IMR-90 (cell line): ENCODE results near the gene CFAP298. TPM values are rescaled to one million over a fixed set of nuclear protein-coding genes. Genes with fewer than 3 reads are reported as not detected.

ENCODE experiments used
- ATAC-seq: fragments of 200-7000 bp; cut with Tn5 transposase; 2 replicates; pipeline ENCODE4 v1.9.1; 2020; ENCODE audit warnings: low read depth, mild to moderate bottlenecking, moderate library complexity
- BruUV-seq: library from RNA; stranded (reverse); fragments of 400-500 nt; replicated peaks from 2 replicates; lab custom pipeline; 2021; lab: Mats Ljungman, UMichigan
- CTCF ChIA-PET: fragments of 300-600 bp; formaldehyde crosslinking; extraction: SDS; loops from one replicate; lab custom pipeline; 2021; ENCODE audit warnings: antibody characterized with exemption; lab: Yijun Ruan, JAX
- POLR2A ChIA-PET: fragments of 300-600 bp; sonication (Branson Sonifier 250); formaldehyde crosslinking; loops from one replicate; lab custom pipeline; 2022; ENCODE audit warnings: antibody characterized with exemption; ENCODE audit not compliant: unreplicated experiment; lab: Charles Lee
- DNase-seq: peaks from one replicate; pipeline ENCODE4 v3.0.0; 2013
- H2AFZ ChIP-seq: replicated peaks from 2 replicates; pipeline ENCODE3; 2013; ENCODE audit warnings: low read length, mild to moderate bottlenecking; ENCODE audit not compliant: poor library complexity
- H2AK5ac ChIP-seq: 2 replicates; pipeline ENCODE4 v1.6.1; 2013; ENCODE audit warnings: low read depth, low read length, inconsistent platforms
- H2AK9ac ChIP-seq: replicated peaks from 2 replicates; pipeline ENCODE3; 2013; ENCODE audit warnings: mild to moderate bottlenecking, low read depth, low read length, moderate library complexity; ENCODE audit not compliant: poor library complexity
- H2BK120ac ChIP-seq: 2 replicates; pipeline ENCODE4 v1.6.1; 2013; ENCODE audit warnings: low read depth, low read length, inconsistent platforms
- H2BK15ac ChIP-seq: 3 replicates; pipeline ENCODE4 v1.6.1; 2013; ENCODE audit warnings: low read depth, low read length, inconsistent platforms
- H2BK20ac ChIP-seq: 2 replicates; pipeline ENCODE4 v1.6.1; 2013; ENCODE audit warnings: low read depth, mild to moderate bottlenecking, inconsistent platforms, low read length, moderate library complexity
- H2BK5ac ChIP-seq: 2 replicates; pipeline ENCODE4 v1.6.1; 2013; ENCODE audit warnings: mild to moderate bottlenecking, low read depth, low read length, inconsistent platforms; ENCODE audit not compliant: poor library complexity, severe bottlenecking
- H3K14ac ChIP-seq: replicated peaks from 2 replicates; pipeline ENCODE4 v1.6.1; 2013; ENCODE audit warnings: low read depth, low read length, inconsistent platforms
- H3K18ac ChIP-seq: 2 replicates; pipeline ENCODE4 v1.6.1; 2013; ENCODE audit warnings: low read depth, low read length, control low read depth
- H3K23ac ChIP-seq: 2 replicates; pipeline ENCODE4 v1.6.1; 2013; ENCODE audit warnings: low read depth, low read length, inconsistent platforms
- H3K27ac ChIP-seq: 2 replicates; pipeline ENCODE4 v1.5.1; 2013; ENCODE audit warnings: mild to moderate bottlenecking, control low read depth, low read length; ENCODE audit not compliant: insufficient read depth
- H3K27me3 ChIP-seq: 2 replicates; pipeline ENCODE4 v1.6.1; 2013; ENCODE audit warnings: low read length; ENCODE audit not compliant: control insufficient read depth, insufficient read depth
- H3K36me3 ChIP-seq: 2 replicates; pipeline ENCODE4 v1.6.1; 2013; ENCODE audit warnings: low read length, mixed read lengths; ENCODE audit not compliant: control insufficient read depth, insufficient read depth
- H3K4ac ChIP-seq: 2 replicates; pipeline ENCODE4 v1.6.1; 2013; ENCODE audit warnings: low read depth, low read length, inconsistent platforms
- H3K4me1 ChIP-seq: 2 replicates; pipeline ENCODE4 v1.6.1; 2013; ENCODE audit warnings: low read length, mixed read lengths; ENCODE audit not compliant: control insufficient read depth, insufficient read depth
- H3K4me2 ChIP-seq: 2 replicates; pipeline ENCODE4 v1.6.1; 2013; ENCODE audit warnings: low read depth, mild to moderate bottlenecking, control low read depth, low read length, moderate library complexity
- H3K4me3 ChIP-seq: 2 replicates; pipeline ENCODE4 v1.5.1; 2013; ENCODE audit warnings: low read depth, mild to moderate bottlenecking, control low read depth, low read length, moderate library complexity; ENCODE audit not compliant: insufficient read depth
- H3K56ac ChIP-seq: 2 replicates; pipeline ENCODE4 v1.6.1; 2013; ENCODE audit warnings: low read length, inconsistent platforms; ENCODE audit not compliant: insufficient read depth; ENCODE audit errors: extremely low read depth
- H3K79me1 ChIP-seq, 2 experiments: 2 replicates each; pipeline ENCODE4 v1.6.1; 2013; ENCODE audit warnings: low read length in 2 of 2, inconsistent platforms in 1 of 2, low read depth in 1 of 2
- H3K9ac ChIP-seq: 2 replicates; pipeline ENCODE4 v1.6.1; 2013; ENCODE audit warnings: low read depth, low read length, control low read depth
- H3K9me1 ChIP-seq: 2 replicates; pipeline ENCODE4 v1.6.1; 2013; ENCODE audit warnings: low read length, inconsistent platforms; ENCODE audit not compliant: insufficient read depth
- H3K9me3 ChIP-seq: 2 replicates; pipeline ENCODE4 v1.6.1; 2013; ENCODE audit warnings: low read length; ENCODE audit not compliant: control insufficient read depth, insufficient read depth
- H4K20me1 ChIP-seq: 2 replicates; pipeline ENCODE4 v1.6.1; 2013; ENCODE audit warnings: low read length, inconsistent platforms; ENCODE audit not compliant: insufficient read depth
- H4K5ac ChIP-seq: 2 replicates; pipeline ENCODE4 v1.6.1; 2013; ENCODE audit warnings: mild to moderate bottlenecking, low read depth, low read length, control low read depth
- H4K8ac ChIP-seq, 2 experiments: 2 replicates each; pipeline ENCODE4 v1.6.1; 2013; ENCODE audit warnings: low read depth in 2 of 2, low read length in 2 of 2, control low read depth in 1 of 2, inconsistent platforms in 1 of 2
- H4K91ac ChIP-seq: 2 replicates; pipeline ENCODE4 v1.6.1; 2013; ENCODE audit warnings: low read depth, low read length, inconsistent platforms; ENCODE audit not compliant: insufficient read depth
- BHLHE40 ChIP-seq: fragments of 150-350 bp; IDR thresholded peaks from 2 replicates; pipeline ENCODE4 v1.6.1; 2016; ENCODE audit warnings: mild to moderate bottlenecking, low read depth, low read length
- CEBPB ChIP-seq: IDR thresholded peaks from 2 replicates; pipeline ENCODE4 v1.6.1; 2012; ENCODE audit warnings: low read depth, low read length, improper control_type of control experiment
- CHD1 ChIP-seq: IDR thresholded peaks from 2 replicates; pipeline ENCODE4 v1.6.1; 2012; ENCODE audit warnings: low read depth, low read length, improper control_type of control experiment
- FOS ChIP-seq: fragments of 150-350 bp; IDR thresholded peaks from 2 replicates; pipeline ENCODE4 v1.6.1; 2016; ENCODE audit warnings: low read depth, low read length
- MAFK ChIP-seq: IDR thresholded peaks from 2 replicates; pipeline ENCODE4 v1.6.1; 2012; ENCODE audit warnings: low read depth, low read length, improper control_type of control experiment
- MAZ ChIP-seq: IDR thresholded peaks from 2 replicates; pipeline ENCODE4 v1.6.1; 2012; ENCODE audit warnings: low read depth, mild to moderate bottlenecking, low read length, improper control_type of control experiment, moderate library complexity, borderline replicate concordance
- MXI1 ChIP-seq: IDR thresholded peaks from 2 replicates; pipeline ENCODE4 v1.6.1; 2012; ENCODE audit warnings: low read depth, mild to moderate bottlenecking, low read length, moderate library complexity, borderline replicate concordance
- NFE2L2 ChIP-seq: fragments of 150-350 bp; IDR thresholded peaks from 2 replicates; pipeline ENCODE4 v1.6.1; 2016; ENCODE audit warnings: low read depth, mild to moderate bottlenecking, low read length
- POLR2A ChIP-seq: IDR thresholded peaks from 2 replicates; pipeline ENCODE4 v1.6.1; 2012; ENCODE audit warnings: mild to moderate bottlenecking, low read depth, low read length
- RCOR1 ChIP-seq: IDR thresholded peaks from 2 replicates; pipeline ENCODE4 v1.6.1; 2012; ENCODE audit warnings: mild to moderate bottlenecking, low read length, improper control_type of control experiment; ENCODE audit not compliant: insufficient replicate concordance
- RFX5 ChIP-seq: IDR thresholded peaks from 2 replicates; pipeline ENCODE4 v1.8.0; 2012; ENCODE audit warnings: low read depth, mild to moderate bottlenecking, low read length, moderate library complexity
- SMC3 ChIP-seq: fragments of 150-350 bp; IDR thresholded peaks from 2 replicates; pipeline ENCODE4 v1.6.1; 2016; ENCODE audit warnings: low read depth, mild to moderate bottlenecking, antibody characterized with exemption, low read length, moderate library complexity
- WGBS, 2 experiments: methylation state at CpG; one replicate each; pipeline versions ENCODE4 v1.1.5 to v1.1.7; 2013; ENCODE audit warnings: missing lambda C conversion rate in 2 of 2; ENCODE audit not compliant: insufficient read length in 1 of 2; ENCODE audit errors: extremely low coverage in 2 of 2; 5-methylcytosine and 5-hydroxymethylcytosine counted together
- dilution Hi-C: fragments of 300-500 bp; cut with HindIII; formaldehyde crosslinking; loops from one replicate; pipeline ENCODE4 v1.14.3; 2018; ENCODE audit warnings: low sequenced_read_pairs; ENCODE audit not compliant: unreplicated experiment
- in situ Hi-C: fragments of 300-500 bp; cut with MboI; formaldehyde crosslinking; loops from 3 replicates; pipeline ENCODE4 v1.14.3; 2019; ENCODE audit warnings: low sequenced_read_pairs, inconsistent platforms, mixed read lengths
- intact Hi-C: fragments of 100-400 bp; cut with micrococcal nuclease; formaldehyde crosslinking; loops from 2 replicates; pipeline ENCODE4 v1.10.0; 2022
- polyA plus RNA-seq, 3 experiments: library from polyadenylated mRNA; depleted of rRNA; stranded (reverse); fragments of >200 nt; gene quantifications; 2 replicates each; pipeline ENCODE4 v1.2.3, GENCODE V29; 2012; ENCODE audit warnings: low replicate concordance in 1 of 3
- total RNA-seq: library from RNA; depleted of rRNA; stranded (reverse); fragments of >200 nt; gene quantifications from 2 replicates; pipeline ENCODE4 v1.2.3, GENCODE V29; 2012
- TF ChIP-seq, protein P1 (sequence below): conservative IDR thresholded peaks from 2 replicates; pipeline ENCODE4 v1.5.1; 2012; ENCODE audit warnings: mild to moderate bottlenecking, low read depth, low read length, improper control_type of control experiment
- TF ChIP-seq, protein P2 (sequence below): fragments of 150-350 bp; IDR thresholded peaks from 2 replicates; pipeline ENCODE4 v1.6.1; 2016; ENCODE audit warnings: low read depth, mild to moderate bottlenecking, low read length, moderate library complexity, borderline replicate concordance
- TF ChIP-seq, protein P3 (sequence below): fragments of 150-350 bp; IDR thresholded peaks from 2 replicates; pipeline ENCODE4 v1.6.1; 2017; ENCODE audit warnings: mild to moderate bottlenecking, antibody characterized with exemption, low read length, low read depth

The CFAP298 gene
- total and polyA plus RNA-seq, 2 of the 4 experiments (the other 2 are of a cell fraction): 8.1 to 25.7 TPM

DNA sequence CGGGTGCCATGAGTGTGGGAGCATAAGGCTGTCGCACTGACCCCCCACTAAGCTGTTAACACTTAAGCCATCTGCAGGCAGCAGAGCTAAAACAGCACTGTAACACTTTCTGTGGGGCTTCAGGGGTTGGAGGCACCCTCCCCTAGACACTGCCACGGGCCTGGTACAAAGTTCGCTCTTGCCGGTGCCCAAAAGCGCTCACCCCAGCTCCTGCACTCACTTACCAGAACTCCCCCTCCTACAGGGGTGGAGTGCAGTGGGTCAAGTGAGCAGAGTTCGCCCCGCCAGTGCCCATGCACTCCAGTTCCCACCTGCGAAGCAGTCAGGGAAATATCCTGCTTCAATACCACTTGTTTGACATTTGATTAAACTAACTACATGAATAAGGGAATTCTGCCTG, 46.3 kb upstream of the CFAP298 start:
- Histone ChIP-seq H3K4ac (no peak overlapping the region), H3K4me1 (no peaks in the 10 kb centered on the region), H4K91ac (no peak overlapping the region), H3K9me1 (no peaks in the 10 kb centered on the region), H3K79me1 (no peaks in the 10 kb centered on the region), H3K56ac (no peak overlapping the region), H3K4me3 (no peak overlapping the region), H3K9me3 (no peaks in the 10 kb centered on the region), H2AFZ (no peak overlapping the region), H4K8ac (no peak overlapping the region), H2AK5ac (no peak overlapping the region), H3K27ac (no peak overlapping the region), H3K18ac (no peak overlapping the region), H2BK120ac (no peak overlapping the region), H2BK5ac (no peak overlapping the region), H2BK20ac (no peak overlapping the region), H4K20me1 (no peaks in the 10 kb centered on the region), H4K5ac (no peak overlapping the region), H3K14ac (no peak overlapping the region), H3K27me3 (no peaks in the 10 kb centered on the region), H3K4me2 (no peak overlapping the region), H3K9ac (no peak overlapping the region), H2BK15ac (no peak overlapping the region), H3K23ac (no peak overlapping the region), H2AK9ac (no peak overlapping the region), H3K36me3 (peaks cover 5% of the 10 kb centered on the region; the same call in 1 of the 2 replicates)
- CTCF ChIA-PET: no interaction called here
- BruUV-seq: no TSS peak
- DNase-seq (no peak), ATAC-seq (no peak)
- dilution Hi-C loops: no loop called here
- TF ChIP-seq, protein P1, sequence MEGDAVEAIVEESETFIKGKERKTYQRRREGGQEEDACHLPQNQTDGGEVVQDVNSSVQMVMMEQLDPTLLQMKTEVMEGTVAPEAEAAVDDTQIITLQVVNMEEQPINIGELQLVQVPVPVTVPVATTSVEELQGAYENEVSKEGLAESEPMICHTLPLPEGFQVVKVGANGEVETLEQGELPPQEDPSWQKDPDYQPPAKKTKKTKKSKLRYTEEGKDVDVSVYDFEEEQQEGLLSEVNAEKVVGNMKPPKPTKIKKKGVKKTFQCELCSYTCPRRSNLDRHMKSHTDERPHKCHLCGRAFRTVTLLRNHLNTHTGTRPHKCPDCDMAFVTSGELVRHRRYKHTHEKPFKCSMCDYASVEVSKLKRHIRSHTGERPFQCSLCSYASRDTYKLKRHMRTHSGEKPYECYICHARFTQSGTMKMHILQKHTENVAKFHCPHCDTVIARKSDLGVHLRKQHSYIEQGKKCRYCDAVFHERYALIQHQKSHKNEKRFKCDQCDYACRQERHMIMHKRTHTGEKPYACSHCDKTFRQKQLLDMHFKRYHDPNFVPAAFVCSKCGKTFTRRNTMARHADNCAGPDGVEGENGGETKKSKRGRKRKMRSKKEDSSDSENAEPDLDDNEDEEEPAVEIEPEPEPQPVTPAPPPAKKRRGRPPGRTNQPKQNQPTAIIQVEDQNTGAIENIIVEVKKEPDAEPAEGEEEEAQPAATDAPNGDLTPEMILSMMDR: no peak
- TF ChIP-seq BHLHE40: no peak
- no peak for TF ChIP-seq FOS
- no peak for TF ChIP-seq POLR2A
- no peak for TF ChIP-seq NFE2L2
- TF ChIP-seq, protein P2, sequence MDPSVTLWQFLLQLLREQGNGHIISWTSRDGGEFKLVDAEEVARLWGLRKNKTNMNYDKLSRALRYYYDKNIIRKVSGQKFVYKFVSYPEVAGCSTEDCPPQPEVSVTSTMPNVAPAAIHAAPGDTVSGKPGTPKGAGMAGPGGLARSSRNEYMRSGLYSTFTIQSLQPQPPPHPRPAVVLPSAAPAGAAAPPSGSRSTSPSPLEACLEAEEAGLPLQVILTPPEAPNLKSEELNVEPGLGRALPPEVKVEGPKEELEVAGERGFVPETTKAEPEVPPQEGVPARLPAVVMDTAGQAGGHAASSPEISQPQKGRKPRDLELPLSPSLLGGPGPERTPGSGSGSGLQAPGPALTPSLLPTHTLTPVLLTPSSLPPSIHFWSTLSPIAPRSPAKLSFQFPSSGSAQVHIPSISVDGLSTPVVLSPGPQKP: no peak
- TF ChIP-seq RCOR1: no peak
- TF ChIP-seq CEBPB: no peak
- no peak for TF ChIP-seq CHD1
- no peak for TF ChIP-seq MAZ
- TF ChIP-seq RFX5: no peak
- TF ChIP-seq, protein P3, sequence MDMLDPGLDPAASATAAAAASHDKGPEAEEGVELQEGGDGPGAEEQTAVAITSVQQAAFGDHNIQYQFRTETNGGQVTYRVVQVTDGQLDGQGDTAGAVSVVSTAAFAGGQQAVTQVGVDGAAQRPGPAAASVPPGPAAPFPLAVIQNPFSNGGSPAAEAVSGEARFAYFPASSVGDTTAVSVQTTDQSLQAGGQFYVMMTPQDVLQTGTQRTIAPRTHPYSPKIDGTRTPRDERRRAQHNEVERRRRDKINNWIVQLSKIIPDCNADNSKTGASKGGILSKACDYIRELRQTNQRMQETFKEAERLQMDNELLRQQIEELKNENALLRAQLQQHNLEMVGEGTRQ: no peak
- no peak for TF ChIP-seq MXI1
- no peak for TF ChIP-seq MAFK
- TF ChIP-seq SMC3: no peak
- POLR2A ChIA-PET: no interaction called here
- WGBS, 2 experiments: no CpG with 5 or more reads among the region's 9 CpGs
- intact Hi-C loops: loop anchor here (10.0 kb wide), 1 partner anchor 326 kb away; no protein-coding TSS in a partner anchor
- in situ Hi-C loops: loop anchor here (10.0 kb wide), 1 partner anchor 166 kb away; no protein-coding TSS in a partner anchor
